ENCODE measurements around the gene GLRA2. TPM values are rescaled to one million over a fixed set of nuclear protein-coding genes. Genes with fewer than 3 reads are reported as not detected.
A peak's percentile ranks its signal among the peaks of the same experiment; 100 is the strongest.

Gene GLRA2
- total RNA-seq, 1 donor from 2014 or later, result not detected

DNA sequence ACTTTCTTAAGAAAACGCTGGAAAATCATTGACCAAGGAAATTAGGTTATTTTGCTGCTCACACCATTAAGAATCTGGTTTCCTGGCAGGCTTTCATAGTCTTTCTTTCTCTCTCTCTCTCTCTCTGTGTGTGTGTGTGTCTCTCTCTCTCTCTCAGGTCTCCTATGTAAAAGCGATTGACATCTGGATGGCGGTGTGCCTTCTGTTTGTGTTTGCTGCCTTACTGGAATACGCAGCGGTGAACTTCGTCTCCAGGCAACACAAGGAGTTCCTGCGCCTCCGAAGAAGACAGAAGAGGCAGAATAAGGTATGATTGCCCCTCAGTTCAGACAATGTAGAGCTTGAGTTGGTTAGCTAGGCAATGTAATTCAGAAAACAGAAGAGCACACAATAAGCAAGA, 161.2 kb downstream of the GLRA2 start:
- no peak overlapping the region for H3K4me3 ChIP-seq
- H3K27ac ChIP-seq, result no peak overlapping the region
- no peaks in the 10 kb centered on the region for H3K4me1 ChIP-seq
- H3K9me3 ChIP-seq, result no peaks in the 10 kb centered on the region
- intact Hi-C loops (cut with DNase I), result no loop called here
- TF ChIP-seq, protein P1, sequence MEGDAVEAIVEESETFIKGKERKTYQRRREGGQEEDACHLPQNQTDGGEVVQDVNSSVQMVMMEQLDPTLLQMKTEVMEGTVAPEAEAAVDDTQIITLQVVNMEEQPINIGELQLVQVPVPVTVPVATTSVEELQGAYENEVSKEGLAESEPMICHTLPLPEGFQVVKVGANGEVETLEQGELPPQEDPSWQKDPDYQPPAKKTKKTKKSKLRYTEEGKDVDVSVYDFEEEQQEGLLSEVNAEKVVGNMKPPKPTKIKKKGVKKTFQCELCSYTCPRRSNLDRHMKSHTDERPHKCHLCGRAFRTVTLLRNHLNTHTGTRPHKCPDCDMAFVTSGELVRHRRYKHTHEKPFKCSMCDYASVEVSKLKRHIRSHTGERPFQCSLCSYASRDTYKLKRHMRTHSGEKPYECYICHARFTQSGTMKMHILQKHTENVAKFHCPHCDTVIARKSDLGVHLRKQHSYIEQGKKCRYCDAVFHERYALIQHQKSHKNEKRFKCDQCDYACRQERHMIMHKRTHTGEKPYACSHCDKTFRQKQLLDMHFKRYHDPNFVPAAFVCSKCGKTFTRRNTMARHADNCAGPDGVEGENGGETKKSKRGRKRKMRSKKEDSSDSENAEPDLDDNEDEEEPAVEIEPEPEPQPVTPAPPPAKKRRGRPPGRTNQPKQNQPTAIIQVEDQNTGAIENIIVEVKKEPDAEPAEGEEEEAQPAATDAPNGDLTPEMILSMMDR (IDR thresholded peaks at IDR 0.05), result no peak
- DNase-seq (no peak), ATAC-seq (no peak)
- no peaks in the 10 kb centered on the region for H3K36me3 ChIP-seq
- no peaks in the 10 kb centered on the region for H3K27me3 ChIP-seq

- ATAC-seq, result no peak
- no peaks in the 10 kb centered on the region for H3K27me3 ChIP-seq
- no peak for DNase-seq
- intact Hi-C loops (cut with DNase I), result no loop called here
- no peaks in the 10 kb centered on the region for H3K36me3 ChIP-seq
- no peak overlapping the region for H3K27ac ChIP-seq
- H3K4me1 ChIP-seq, result no peaks in the 10 kb centered on the region
- no peaks in the 10 kb centered on the region for H3K9me3 ChIP-seq
- TF ChIP-seq, protein P1 (IDR thresholded peaks at IDR 0.05), result no peak
- no peak overlapping the region for H3K4me3 ChIP-seq
These were observed 165.3 kb downstream of the GLRA2 start for GRCh38 chrX:14694611-14695010.

- no peaks in the 10 kb centered on the region for H3K27me3 ChIP-seq
- no peaks in the 10 kb centered on the region for H3K9me3 ChIP-seq
- TF ChIP-seq, protein P1 (IDR thresholded peaks at IDR 0.05), result peak; percentile 38
- DNase-seq, result no peak
- H3K4me3 ChIP-seq, result no peak overlapping the region
- intact Hi-C loops (cut with DNase I), result no loop called here
- H3K27ac ChIP-seq, result no peak overlapping the region
- H3K36me3 ChIP-seq, result no peaks in the 10 kb centered on the region
- ATAC-seq, result peak; percentile 46
- no peaks in the 10 kb centered on the region for H3K4me1 ChIP-seq
These were observed 168.1 kb downstream of the GLRA2 start for GRCh38 chrX:14697451-14697850.

DNA sequence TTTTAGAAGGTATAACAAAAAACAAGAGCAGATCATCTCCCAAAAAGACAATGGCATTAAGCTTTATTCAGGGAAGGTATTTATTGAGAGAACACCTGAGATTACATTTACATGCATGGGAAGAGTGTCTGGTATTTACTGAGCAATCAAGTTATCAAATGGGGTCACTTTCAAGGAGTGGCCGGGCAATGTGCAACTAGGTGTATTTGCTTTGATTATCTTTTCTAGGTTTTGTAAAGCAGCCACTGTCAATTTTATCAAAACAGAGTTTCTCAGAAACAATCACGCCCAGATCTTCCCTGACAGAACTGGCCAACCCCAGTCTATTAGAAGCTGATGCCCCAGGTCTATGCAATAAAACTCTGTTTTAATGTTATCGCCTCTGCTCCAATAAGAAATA, 169.5 kb downstream of the GLRA2 start:
- Histone ChIP-seq H3K36me3 (no peaks in the 10 kb centered on the region), H3K4me3 (no peak overlapping the region), H3K9me3 (no peaks in the 10 kb centered on the region), H3K4me1 (no peaks in the 10 kb centered on the region), H3K27me3 (no peaks in the 10 kb centered on the region), H3K27ac (no peak overlapping the region)
- intact Hi-C loops (cut with DNase I), result no loop called here
- TF ChIP-seq, protein P1 (IDR thresholded peaks at IDR 0.05), result no peak
- ATAC-seq, result no peak
- no peak for DNase-seq

DNA sequence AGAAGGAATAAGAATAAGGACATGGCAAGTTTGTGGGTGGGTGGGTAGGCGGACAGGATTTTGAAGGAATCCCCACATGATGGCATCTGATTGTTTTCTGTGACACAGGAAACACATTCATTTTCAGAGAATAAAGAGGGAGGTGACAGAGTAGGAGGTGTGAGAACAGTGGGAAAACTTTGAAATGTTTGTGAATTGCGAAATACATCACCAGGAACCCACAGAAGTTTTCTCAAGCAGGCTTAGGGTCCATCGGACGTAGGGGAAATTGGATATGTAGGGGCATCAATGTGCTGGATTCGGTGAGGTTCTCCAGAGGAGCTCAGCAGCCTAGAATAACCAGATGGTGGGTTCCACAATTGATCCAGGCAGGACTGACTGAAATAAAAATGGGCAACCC, 171.6 kb downstream of the GLRA2 start:
- H3K27me3 ChIP-seq, result no peaks in the 10 kb centered on the region
- DNase-seq, result no peak
- H3K4me3 ChIP-seq, result no peak overlapping the region
- intact Hi-C loops (cut with DNase I), result no loop called here
- no peaks in the 10 kb centered on the region for H3K36me3 ChIP-seq
- no peaks in the 10 kb centered on the region for H3K9me3 ChIP-seq
- TF ChIP-seq, protein P1 (IDR thresholded peaks at IDR 0.05), result no peak
- no peak for ATAC-seq
- H3K4me1 ChIP-seq, result no peaks in the 10 kb centered on the region
- H3K27ac ChIP-seq, result no peak overlapping the region

GRCh38 chrX:14702145-14702544, 172.8 kb downstream of the GLRA2 start:
- H3K27ac ChIP-seq, result no peak overlapping the region
- H3K9me3 ChIP-seq, result no peaks in the 10 kb centered on the region
- ATAC-seq (no peak), DNase-seq (no peak)
- TF ChIP-seq, protein P1 (IDR thresholded peaks at IDR 0.05), result no peak
- intact Hi-C loops (cut with DNase I), result no loop called here
- no peaks in the 10 kb centered on the region for H3K36me3 ChIP-seq
- no peak overlapping the region for H3K4me3 ChIP-seq
- no peaks in the 10 kb centered on the region for H3K4me1 ChIP-seq
- H3K27me3 ChIP-seq, result no peaks in the 10 kb centered on the region
